Measurements from ENCODE around the gene BSN. TPM values are rescaled to one million over a fixed set of nuclear protein-coding genes. Genes with fewer than 3 reads are reported as not detected.
"Not testable (repeated sequence)": the region's sequence is repeated elsewhere in the genome, so short reads cannot be mapped to it uniquely, and the experiment has no call there.

Gene BSN
- total RNA-seq, 1 donor from 2014 or later, result 0.77 TPM

- TF ChIP-seq CTCF (IDR thresholded peaks at IDR 0.05), result no peak
- H3K27ac Mint-ChIP-seq (ENCODE audit: unreplicated experiment), result no peak overlapping the region
- no peaks in the 10 kb centered on the region for H3K36me3 Mint-ChIP-seq (ENCODE audit: low read depth)
- H3K27me3 Mint-ChIP-seq (ENCODE audit: low read depth), result peaks cover 24% of the 10 kb centered on the region
- H3K9me3 Mint-ChIP-seq (ENCODE audit: low read depth), result no peaks in the 10 kb centered on the region
- no peak for DNase-seq (ENCODE audit: low spot score)
- H3K4me1 Mint-ChIP-seq (ENCODE audit: low read depth), result no peaks in the 10 kb centered on the region
- H3K4me3 Mint-ChIP-seq (ENCODE audit: unreplicated experiment), result no peak overlapping the region
Measured at GRCh38 chr3:49567406-49567805, 13.1 kb downstream of the BSN start.

GRCh38 chr3:49568965-49569364 is 14.7 kb downstream of the BSN start:
- no peaks in the 10 kb centered on the region for H3K9me3 Mint-ChIP-seq (ENCODE audit: low read depth)
- no peak for TF ChIP-seq CTCF (IDR thresholded peaks at IDR 0.05)
- H3K4me3 Mint-ChIP-seq (ENCODE audit: unreplicated experiment), result no peak overlapping the region
- H3K36me3 Mint-ChIP-seq (ENCODE audit: low read depth), result no peaks in the 10 kb centered on the region
- H3K4me1 Mint-ChIP-seq (ENCODE audit: low read depth), result no peaks in the 10 kb centered on the region
- peaks cover 19% of the 10 kb centered on the region for H3K27me3 Mint-ChIP-seq (ENCODE audit: low read depth)
- no peak for DNase-seq (ENCODE audit: low spot score)
- no peak overlapping the region for H3K27ac Mint-ChIP-seq (ENCODE audit: unreplicated experiment)

GRCh38 chr3:49570028-49570654 is 15.9 kb downstream of the BSN start:
- Mint-ChIP-seq H3K4me1 (ENCODE audit: low read depth) (no peaks in the 10 kb centered on the region), H3K27ac (ENCODE audit: unreplicated experiment) (no peak overlapping the region), H3K9me3 (ENCODE audit: low read depth) (no peaks in the 10 kb centered on the region), H3K4me3 (ENCODE audit: unreplicated experiment) (no peak overlapping the region), H3K27me3 (ENCODE audit: low read depth) (peaks cover 19% of the 10 kb centered on the region), H3K36me3 (ENCODE audit: low read depth) (no peaks in the 10 kb centered on the region)
- no peak for TF ChIP-seq CTCF (IDR thresholded peaks at IDR 0.05)
- no peak for DNase-seq (ENCODE audit: low spot score)

GRCh38 chr3:49582177-49582576 is 27.9 kb downstream of the BSN start:
- no peaks in the 10 kb centered on the region for H3K9me3 Mint-ChIP-seq (ENCODE audit: low read depth)
- DNase-seq (ENCODE audit: low spot score), result no peak
- H3K27me3 Mint-ChIP-seq (ENCODE audit: low read depth), result peaks cover 4% of the 10 kb centered on the region
- H3K4me1 Mint-ChIP-seq (ENCODE audit: low read depth), result no peaks in the 10 kb centered on the region
- H3K4me3 Mint-ChIP-seq (ENCODE audit: unreplicated experiment), result no peak overlapping the region
- no peaks in the 10 kb centered on the region for H3K36me3 Mint-ChIP-seq (ENCODE audit: low read depth)
- H3K27ac Mint-ChIP-seq (ENCODE audit: unreplicated experiment), result no peak overlapping the region
- TF ChIP-seq CTCF (IDR thresholded peaks at IDR 0.05), result no peak

- H3K9me3 Mint-ChIP-seq (ENCODE audit: low read depth); H3K27me3 Mint-ChIP-seq (ENCODE audit: low read depth); H3K4me3 Mint-ChIP-seq (ENCODE audit: unreplicated experiment); H3K4me1 Mint-ChIP-seq (ENCODE audit: low read depth); H3K27ac Mint-ChIP-seq (ENCODE audit: unreplicated experiment); H3K36me3 Mint-ChIP-seq (ENCODE audit: low read depth); DNase-seq (ENCODE audit: low spot score): not testable (repeated sequence)
Measured at GRCh38 chr3:49585261-49585755, 31.0 kb downstream of the BSN start.

- Mint-ChIP-seq H3K9me3 (ENCODE audit: low read depth) (no peaks in the 10 kb centered on the region), H3K27ac (ENCODE audit: unreplicated experiment) (no peak overlapping the region), H3K27me3 (ENCODE audit: low read depth) (peaks cover 6% of the 10 kb centered on the region), H3K4me3 (ENCODE audit: unreplicated experiment) (no peak overlapping the region), H3K4me1 (ENCODE audit: low read depth) (peaks cover 9% of the 10 kb centered on the region), H3K36me3 (ENCODE audit: low read depth) (no peaks in the 10 kb centered on the region)
- TF ChIP-seq CTCF (IDR thresholded peaks at IDR 0.05), result no peak
- no peak for DNase-seq (ENCODE audit: low spot score)
Measured at GRCh38 chr3:49591615-49592014, 37.3 kb downstream of the BSN start.

Measured in chondrocyte (in vitro differentiated cells).